ENCODE measurements around the gene EYA4. TPM values are rescaled to one million over a fixed set of nuclear protein-coding genes. Genes with fewer than 3 reads are reported as not detected.
"Not testable (repeated sequence)": the region's sequence is repeated elsewhere in the genome, so short reads cannot be mapped to it uniquely, and the experiment has no call there.

The EYA4 gene
- total RNA-seq, 1 experiment from 2014 or later = not detected

DNA sequence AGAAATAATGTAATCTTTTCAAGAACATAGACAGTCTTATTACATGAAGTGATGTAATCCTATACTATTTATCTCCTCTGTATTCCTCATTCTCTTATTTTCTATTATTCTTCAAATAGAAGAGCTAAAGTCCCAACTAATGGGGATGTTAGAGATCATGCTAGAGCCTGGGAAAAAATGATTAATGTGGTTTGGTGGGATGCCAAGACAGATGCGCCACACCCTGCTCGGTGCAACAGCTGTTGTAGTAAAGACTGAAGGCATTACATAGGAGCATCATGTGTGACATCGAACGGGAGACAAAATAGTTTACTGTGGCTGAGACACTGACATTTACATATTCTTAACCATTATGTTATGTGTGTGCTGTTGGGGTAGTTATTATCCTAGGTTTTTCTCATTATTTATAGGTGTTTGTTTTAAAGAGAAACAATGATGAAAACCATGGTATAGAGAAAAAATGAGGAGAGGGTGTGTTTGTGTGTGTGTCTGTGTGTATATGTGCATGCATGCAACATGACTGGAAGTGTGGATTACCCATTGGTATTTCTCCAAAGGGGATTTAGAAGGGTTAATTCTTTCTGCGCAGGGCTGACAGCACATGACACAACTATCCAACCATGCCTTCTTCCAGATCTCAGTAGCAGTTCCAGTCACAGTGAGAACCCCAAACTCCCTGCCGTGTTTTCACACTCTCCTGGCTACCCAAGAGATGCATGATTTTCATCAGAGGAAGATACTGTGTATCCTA, 155.3 kb downstream of the EYA4 start:
- Histone ChIP-seq H3K4me1 (ENCODE audit: control insufficient read depth, insufficient read depth, low read length) (no peaks in the 10 kb centered on the region), H3K4me3 (ENCODE audit: low read depth in 2 of 2, low read length in 2 of 2) (no peak overlapping the region), H3K27me3 (ENCODE audit: control insufficient read depth, insufficient read depth, low read length) (no peaks in the 10 kb centered on the region), H3K27ac (ENCODE audit: low read length) (no peak overlapping the region), H3K36me3 (ENCODE audit: control insufficient read depth, insufficient read depth, low read length) (no peaks in the 10 kb centered on the region), H3K9me3 (ENCODE audit: control insufficient read depth, insufficient read depth, low read depth, low read length) (no peaks in the 10 kb centered on the region)
- no peak for TF ChIP-seq TCF7L2 (IDR thresholded peaks at IDR 0.05; ENCODE audit: low read depth, low read length)
- TF ChIP-seq SIN3A (IDR thresholded peaks at IDR 0.05; ENCODE audit: borderline replicate concordance, insufficient read depth, low read depth, low read length) = no peak
- TF ChIP-seq, protein P1, sequence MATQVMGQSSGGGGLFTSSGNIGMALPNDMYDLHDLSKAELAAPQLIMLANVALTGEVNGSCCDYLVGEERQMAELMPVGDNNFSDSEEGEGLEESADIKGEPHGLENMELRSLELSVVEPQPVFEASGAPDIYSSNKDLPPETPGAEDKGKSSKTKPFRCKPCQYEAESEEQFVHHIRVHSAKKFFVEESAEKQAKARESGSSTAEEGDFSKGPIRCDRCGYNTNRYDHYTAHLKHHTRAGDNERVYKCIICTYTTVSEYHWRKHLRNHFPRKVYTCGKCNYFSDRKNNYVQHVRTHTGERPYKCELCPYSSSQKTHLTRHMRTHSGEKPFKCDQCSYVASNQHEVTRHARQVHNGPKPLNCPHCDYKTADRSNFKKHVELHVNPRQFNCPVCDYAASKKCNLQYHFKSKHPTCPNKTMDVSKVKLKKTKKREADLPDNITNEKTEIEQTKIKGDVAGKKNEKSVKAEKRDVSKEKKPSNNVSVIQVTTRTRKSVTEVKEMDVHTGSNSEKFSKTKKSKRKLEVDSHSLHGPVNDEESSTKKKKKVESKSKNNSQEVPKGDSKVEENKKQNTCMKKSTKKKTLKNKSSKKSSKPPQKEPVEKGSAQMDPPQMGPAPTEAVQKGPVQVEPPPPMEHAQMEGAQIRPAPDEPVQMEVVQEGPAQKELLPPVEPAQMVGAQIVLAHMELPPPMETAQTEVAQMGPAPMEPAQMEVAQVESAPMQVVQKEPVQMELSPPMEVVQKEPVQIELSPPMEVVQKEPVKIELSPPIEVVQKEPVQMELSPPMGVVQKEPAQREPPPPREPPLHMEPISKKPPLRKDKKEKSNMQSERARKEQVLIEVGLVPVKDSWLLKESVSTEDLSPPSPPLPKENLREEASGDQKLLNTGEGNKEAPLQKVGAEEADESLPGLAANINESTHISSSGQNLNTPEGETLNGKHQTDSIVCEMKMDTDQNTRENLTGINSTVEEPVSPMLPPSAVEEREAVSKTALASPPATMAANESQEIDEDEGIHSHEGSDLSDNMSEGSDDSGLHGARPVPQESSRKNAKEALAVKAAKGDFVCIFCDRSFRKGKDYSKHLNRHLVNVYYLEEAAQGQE (IDR thresholded peaks at IDR 0.05; ENCODE audit: insufficient read depth in 1 of 2, low read depth in 2 of 2, low read length in 1 of 2) = no peak
- TF ChIP-seq, protein P2, sequence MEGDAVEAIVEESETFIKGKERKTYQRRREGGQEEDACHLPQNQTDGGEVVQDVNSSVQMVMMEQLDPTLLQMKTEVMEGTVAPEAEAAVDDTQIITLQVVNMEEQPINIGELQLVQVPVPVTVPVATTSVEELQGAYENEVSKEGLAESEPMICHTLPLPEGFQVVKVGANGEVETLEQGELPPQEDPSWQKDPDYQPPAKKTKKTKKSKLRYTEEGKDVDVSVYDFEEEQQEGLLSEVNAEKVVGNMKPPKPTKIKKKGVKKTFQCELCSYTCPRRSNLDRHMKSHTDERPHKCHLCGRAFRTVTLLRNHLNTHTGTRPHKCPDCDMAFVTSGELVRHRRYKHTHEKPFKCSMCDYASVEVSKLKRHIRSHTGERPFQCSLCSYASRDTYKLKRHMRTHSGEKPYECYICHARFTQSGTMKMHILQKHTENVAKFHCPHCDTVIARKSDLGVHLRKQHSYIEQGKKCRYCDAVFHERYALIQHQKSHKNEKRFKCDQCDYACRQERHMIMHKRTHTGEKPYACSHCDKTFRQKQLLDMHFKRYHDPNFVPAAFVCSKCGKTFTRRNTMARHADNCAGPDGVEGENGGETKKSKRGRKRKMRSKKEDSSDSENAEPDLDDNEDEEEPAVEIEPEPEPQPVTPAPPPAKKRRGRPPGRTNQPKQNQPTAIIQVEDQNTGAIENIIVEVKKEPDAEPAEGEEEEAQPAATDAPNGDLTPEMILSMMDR (IDR thresholded peaks at IDR 0.05) = no peak
- TF ChIP-seq POLR2AphosphoS5 (IDR thresholded peaks at IDR 0.05; ENCODE audit: low read depth, low read length) = no peak
- in situ Hi-C loops (cut with HindIII; ENCODE audit: low pct_unique_long_range_greater_than_20kb, low sequenced_read_pairs) = no loop called here
- no TSS peak for BruUV-seq (replicated peaks)
- CTCF ChIA-PET = no interaction called here
- no peak for ATAC-seq
- no peak for DNase-seq (ENCODE audit: low read depth, low spot score)
- intact Hi-C loops (cut with micrococcal nuclease; ENCODE audit: unreplicated experiment) = no loop called here
- POLR2A ChIA-PET = no interaction called here

DNA sequence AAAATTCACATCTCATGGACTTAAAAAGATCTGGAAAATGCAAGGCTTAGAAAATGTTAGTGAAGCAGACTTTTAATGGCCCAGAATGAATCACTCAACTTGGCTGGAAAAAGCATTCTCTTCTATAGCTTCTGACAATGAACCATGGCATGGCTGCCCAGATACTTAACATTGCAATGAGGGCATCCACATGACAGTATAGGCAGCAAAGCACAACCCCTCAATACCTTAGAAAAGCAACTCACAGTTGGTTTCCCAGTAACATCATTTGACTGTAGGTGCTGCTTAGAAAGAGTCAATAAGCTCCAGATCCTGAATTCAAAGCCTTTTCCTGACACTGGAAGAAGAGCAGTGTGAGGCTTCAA, 155.8 kb downstream of the EYA4 start:
- Histone ChIP-seq H3K9me3 (ENCODE audit: control insufficient read depth, insufficient read depth, low read depth, low read length) (no peaks in the 10 kb centered on the region), H3K4me1 (ENCODE audit: control insufficient read depth, insufficient read depth, low read length) (no peaks in the 10 kb centered on the region), H3K27ac (ENCODE audit: low read length) (no peak overlapping the region), H3K4me3 (ENCODE audit: low read depth in 2 of 2, low read length in 2 of 2) (no peak overlapping the region), H3K27me3 (ENCODE audit: control insufficient read depth, insufficient read depth, low read length) (no peaks in the 10 kb centered on the region), H3K36me3 (ENCODE audit: control insufficient read depth, insufficient read depth, low read length) (no peaks in the 10 kb centered on the region)
- no peak for DNase-seq (ENCODE audit: low read depth, low spot score)
- no TSS peak for BruUV-seq (replicated peaks)
- in situ Hi-C loops (cut with HindIII; ENCODE audit: low pct_unique_long_range_greater_than_20kb, low sequenced_read_pairs) (no loop called here), intact Hi-C loops (cut with micrococcal nuclease; ENCODE audit: unreplicated experiment) (no loop called here)
- no peak for TF ChIP-seq POLR2AphosphoS5 (IDR thresholded peaks at IDR 0.05; ENCODE audit: low read depth, low read length)
- TF ChIP-seq TCF7L2 (IDR thresholded peaks at IDR 0.05; ENCODE audit: low read depth, low read length) = no peak
- TF ChIP-seq, protein P1 (IDR thresholded peaks at IDR 0.05; ENCODE audit: insufficient read depth in 1 of 2, low read depth in 2 of 2, low read length in 1 of 2) = no peak
- no peak for TF ChIP-seq SIN3A (IDR thresholded peaks at IDR 0.05; ENCODE audit: borderline replicate concordance, insufficient read depth, low read depth, low read length)
- TF ChIP-seq, protein P2 (IDR thresholded peaks at IDR 0.05) = no peak
- no peak for ATAC-seq
- CTCF ChIA-PET = no interaction called here
- POLR2A ChIA-PET = no interaction called here

DNA sequence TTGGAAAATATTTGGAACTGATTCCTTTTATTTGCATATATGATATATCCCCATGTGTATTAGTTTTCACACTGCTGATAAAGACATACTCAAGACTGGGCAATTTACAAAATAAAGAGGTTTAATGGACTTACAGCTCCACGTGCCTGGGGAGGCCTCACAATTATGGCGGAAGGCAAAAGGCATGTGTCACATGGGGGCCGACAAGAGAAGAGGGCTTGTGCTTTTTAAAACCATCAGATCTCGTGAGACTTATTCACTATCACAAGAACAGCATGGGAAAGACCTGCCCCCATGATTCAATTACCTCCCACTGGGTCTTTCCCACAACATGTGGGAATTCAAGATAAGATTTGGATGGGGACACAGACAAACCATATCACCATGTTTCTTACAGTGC, 156.4 kb downstream of the EYA4 start:
- CTCF ChIA-PET; BruUV-seq (replicated peaks); H3K4me1 ChIP-seq (ENCODE audit: control insufficient read depth, insufficient read depth, low read length); H3K4me3 ChIP-seq (ENCODE audit: low read depth in 2 of 2, low read length in 2 of 2); ATAC-seq; in situ Hi-C loops (cut with HindIII; ENCODE audit: low pct_unique_long_range_greater_than_20kb, low sequenced_read_pairs); DNase-seq (ENCODE audit: low read depth, low spot score); H3K27ac ChIP-seq (ENCODE audit: low read length); intact Hi-C loops (cut with micrococcal nuclease; ENCODE audit: unreplicated experiment); H3K9me3 ChIP-seq (ENCODE audit: control insufficient read depth, insufficient read depth, low read depth, low read length); POLR2A ChIA-PET; H3K27me3 ChIP-seq (ENCODE audit: control insufficient read depth, insufficient read depth, low read length); H3K36me3 ChIP-seq (ENCODE audit: control insufficient read depth, insufficient read depth, low read length): not testable (repeated sequence)

Measured in Panc1 (cell line).